Natural killer cell (primary cell): ENCODE data around the gene WRNIP1. TPM values are rescaled to one million over a fixed set of nuclear protein-coding genes. Genes with fewer than 3 reads are reported as not detected.

Experiments
- ATAC-seq, 3 donors: fragments of 150-1000 bp in 2 of 3; fragments of 200-7000 bp in 1 of 3; cut with Tn5 transposase; 1 replicate in 1 of 3; 2 replicates in 2 of 3; pipeline ENCODE4 v1.10.0; 2021; ENCODE audit warnings: mild to moderate bottlenecking in 2 of 3, moderate library complexity in 2 of 3
- DNase-seq, 2 donors: peaks; one replicate each; pipeline versions ENCODE4 v3.0.0 to v3.0.0-alpha.2; 2013 to 2021; ENCODE audit warnings: mixed read lengths in 1 of 2
- H3K27ac ChIP-seq: one replicate; pipeline ENCODE4 v1.5.1; 2013; ENCODE audit warnings: mild to moderate bottlenecking, low read length
- H3K27me3 ChIP-seq: one replicate; pipeline ENCODE4 v1.6.1; 2013; ENCODE audit warnings: low read length; ENCODE audit not compliant: control insufficient read depth, insufficient read depth
- H3K36me3 ChIP-seq: one replicate; pipeline ENCODE4 v1.6.1; 2013; ENCODE audit warnings: low read length; ENCODE audit not compliant: control insufficient read depth, insufficient read depth
- H3K4me1 ChIP-seq: one replicate; pipeline ENCODE4 v1.6.1; 2013; ENCODE audit warnings: low read length; ENCODE audit not compliant: control insufficient read depth, insufficient read depth
- H3K4me3 ChIP-seq: one replicate; pipeline ENCODE4 v1.5.1; 2013; ENCODE audit warnings: low read length
- H3K9me3 ChIP-seq: one replicate; pipeline ENCODE4 v1.6.1; 2013; ENCODE audit warnings: low read length; ENCODE audit not compliant: control insufficient read depth, insufficient read depth
- H3K27ac Mint-ChIP-seq, 2 donors: one replicate each; pipeline ENCODE4 v1.8.0; 2022; ENCODE audit warnings: mild to moderate bottlenecking in 2 of 2, mixed read lengths in 2 of 2, moderate library complexity in 1 of 2
- H3K27me3 Mint-ChIP-seq, 2 donors: one replicate each; pipeline ENCODE4 v1.8.0; 2022; ENCODE audit warnings: low read depth in 2 of 2, mixed read lengths in 2 of 2
- H3K36me3 Mint-ChIP-seq: one replicate; pipeline ENCODE4 v1.8.0; 2022; ENCODE audit warnings: mixed read lengths
- H3K4me1 Mint-ChIP-seq, 2 donors: one replicate each; pipeline ENCODE4 v1.8.0; 2022; ENCODE audit warnings: mixed read lengths in 2 of 2
- H3K4me3 Mint-ChIP-seq: one replicate; pipeline ENCODE4 v1.8.0; 2022; ENCODE audit warnings: mild to moderate bottlenecking, moderate library complexity, mixed read lengths
- H3K9me3 Mint-ChIP-seq, 2 donors: one replicate each; pipeline ENCODE4 v1.8.0; 2022; ENCODE audit warnings: mixed read lengths in 2 of 2
- WGBS: methylation state at CpG from one replicate; pipeline ENCODE4 v1.1.7; 2013; ENCODE audit warnings: missing lambda C conversion rate; ENCODE audit not compliant: insufficient coverage; 5-methylcytosine and 5-hydroxymethylcytosine counted together
- intact Hi-C: fragments of 100-400 bp; cut with micrococcal nuclease; formaldehyde crosslinking; loops from one replicate; pipeline ENCODE4 v1.14.2; 2022
- total RNA-seq, 4 donors: library from RNA; stranded (reverse); fragments of 120-200 nt in 1 of 4; gene quantifications; one replicate each; pipeline versions ENCODE4 v1.2.3 to v1.2.4, GENCODE V29; 2013 to 2022
- TF ChIP-seq, protein P1 (sequence below): fragments of 200-600 bp; IDR thresholded peaks from one replicate; pipeline ENCODE4 v1.8.0; 2022; ENCODE audit warnings: antibody characterized with exemption

Gene WRNIP1
- total RNA-seq, 3 donors from 2014 or later (not counting 1 experiment from before 2014, with no cell fraction given), result 27.9 to 34.8 (median 30.5) TPM

- intact Hi-C loops, result no loop called here
- H3K27me3 ChIP-seq, result no peaks in the 10 kb centered on the region
- H3K27ac Mint-ChIP-seq, result no peak overlapping the region
- no peak overlapping the region for H3K27ac ChIP-seq
- no peak overlapping the region for H3K4me3 Mint-ChIP-seq
- peaks cover 12% of the 10 kb centered on the region for H3K36me3 Mint-ChIP-seq
- peaks cover 5% of the 10 kb centered on the region for H3K36me3 ChIP-seq
- H3K4me1 ChIP-seq, result no peaks in the 10 kb centered on the region
- TF ChIP-seq, protein P1, sequence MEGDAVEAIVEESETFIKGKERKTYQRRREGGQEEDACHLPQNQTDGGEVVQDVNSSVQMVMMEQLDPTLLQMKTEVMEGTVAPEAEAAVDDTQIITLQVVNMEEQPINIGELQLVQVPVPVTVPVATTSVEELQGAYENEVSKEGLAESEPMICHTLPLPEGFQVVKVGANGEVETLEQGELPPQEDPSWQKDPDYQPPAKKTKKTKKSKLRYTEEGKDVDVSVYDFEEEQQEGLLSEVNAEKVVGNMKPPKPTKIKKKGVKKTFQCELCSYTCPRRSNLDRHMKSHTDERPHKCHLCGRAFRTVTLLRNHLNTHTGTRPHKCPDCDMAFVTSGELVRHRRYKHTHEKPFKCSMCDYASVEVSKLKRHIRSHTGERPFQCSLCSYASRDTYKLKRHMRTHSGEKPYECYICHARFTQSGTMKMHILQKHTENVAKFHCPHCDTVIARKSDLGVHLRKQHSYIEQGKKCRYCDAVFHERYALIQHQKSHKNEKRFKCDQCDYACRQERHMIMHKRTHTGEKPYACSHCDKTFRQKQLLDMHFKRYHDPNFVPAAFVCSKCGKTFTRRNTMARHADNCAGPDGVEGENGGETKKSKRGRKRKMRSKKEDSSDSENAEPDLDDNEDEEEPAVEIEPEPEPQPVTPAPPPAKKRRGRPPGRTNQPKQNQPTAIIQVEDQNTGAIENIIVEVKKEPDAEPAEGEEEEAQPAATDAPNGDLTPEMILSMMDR, result no peak
- no peaks in the 10 kb centered on the region for H3K27me3 Mint-ChIP-seq
- ATAC-seq (no peak), DNase-seq (no peak)
- peaks cover 15 to 20% of the 10 kb centered on the region in 2 donors for H3K4me1 Mint-ChIP-seq
- H3K4me3 ChIP-seq, result no peak overlapping the region
- no peaks in the 10 kb centered on the region for H3K9me3 ChIP-seq
- H3K9me3 Mint-ChIP-seq, result no peaks in the 10 kb centered on the region
- 94% methylated on average over 6 of the region's 6 CpGs for WGBS
These were observed 61.9 kb downstream of the WRNIP1 start for GRCh38 chr6:2827142-2827541.

GRCh38 chr6:2828629-2829028 lies 63.4 kb downstream of the WRNIP1 start:
- H3K27me3 ChIP-seq, result no peaks in the 10 kb centered on the region
- Mint-ChIP-seq H3K4me1 (peaks cover 16 to 20% of the 10 kb centered on the region in 2 donors), H3K27me3 (no peaks in the 10 kb centered on the region), H3K9me3 (no peaks in the 10 kb centered on the region), H3K36me3 (peaks cover 12% of the 10 kb centered on the region), H3K27ac (no peak overlapping the region), H3K4me3 (no peak overlapping the region)
- ATAC-seq (peak in 1 of 3 donors; percentile 40), DNase-seq (no peak)
- H3K36me3 ChIP-seq, result peaks cover 18% of the 10 kb centered on the region
- H3K27ac ChIP-seq, result no peak overlapping the region
- TF ChIP-seq, protein P1, result no peak
- 67% methylated on average over 4 of the region's 4 CpGs for WGBS
- H3K4me1 ChIP-seq, result no peaks in the 10 kb centered on the region
- H3K9me3 ChIP-seq, result no peaks in the 10 kb centered on the region
- H3K4me3 ChIP-seq, result no peak overlapping the region
- intact Hi-C loops, result no loop called here

DNA sequence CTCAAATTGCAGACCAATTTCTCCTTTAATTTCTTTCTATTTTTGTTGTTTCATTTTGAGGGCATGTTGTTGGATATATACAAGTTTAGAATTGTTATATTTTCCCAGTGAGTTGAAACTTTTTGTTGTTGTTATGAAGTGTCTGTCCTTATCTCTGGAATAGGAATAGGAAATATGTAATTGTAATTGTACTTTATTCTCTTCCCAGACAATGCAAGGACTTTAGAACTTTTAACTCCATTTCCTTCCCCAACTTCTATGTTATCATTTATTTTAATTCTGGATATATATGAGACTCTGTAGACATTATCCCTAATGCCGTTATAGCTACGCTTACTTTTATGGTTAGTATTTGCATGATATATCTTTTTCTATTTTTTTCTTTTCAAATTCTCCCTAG lies 64.1 kb downstream of the WRNIP1 start:
- no peaks in the 10 kb centered on the region for H3K27me3 ChIP-seq
- peaks cover 20 to 24% of the 10 kb centered on the region in 2 donors for H3K4me1 Mint-ChIP-seq
- ATAC-seq, result no peak
- TF ChIP-seq, protein P1, result no peak
- WGBS, result no CpG with 5 or more reads among the region's 2 CpGs
- no peak overlapping the region for H3K4me3 ChIP-seq
- H3K27me3 Mint-ChIP-seq, result no peaks in the 10 kb centered on the region
- peak overlapping the region; percentile 25 to 80 for H3K27ac Mint-ChIP-seq
- intact Hi-C loops, result no loop called here
- no peaks in the 10 kb centered on the region for H3K9me3 Mint-ChIP-seq
- no peak overlapping the region for H3K4me3 Mint-ChIP-seq
- H3K4me1 ChIP-seq, result no peaks in the 10 kb centered on the region
- no peak overlapping the region for H3K27ac ChIP-seq
- peaks cover 23% of the 10 kb centered on the region for H3K36me3 ChIP-seq
- DNase-seq, result no peak
- peaks cover 18% of the 10 kb centered on the region for H3K36me3 Mint-ChIP-seq
- H3K9me3 ChIP-seq, result no peaks in the 10 kb centered on the region

GRCh38 chr6:2830183-2830582 lies 65.0 kb downstream of the WRNIP1 start:
- peak overlapping the region in 1 of 2 donors; percentile 80 for H3K27ac Mint-ChIP-seq
- TF ChIP-seq, protein P1, result no peak
- Histone ChIP-seq H3K36me3 (peaks cover 32% of the 10 kb centered on the region), H3K27ac (no peak overlapping the region), H3K4me3 (no peak overlapping the region), H3K27me3 (no peaks in the 10 kb centered on the region), H3K9me3 (no peaks in the 10 kb centered on the region), H3K4me1 (no peaks in the 10 kb centered on the region)
- H3K9me3 Mint-ChIP-seq, result no peaks in the 10 kb centered on the region
- ATAC-seq (no peak), DNase-seq (no peak)
- intact Hi-C loops, result no loop called here
- H3K4me3 Mint-ChIP-seq, result no peak overlapping the region
- peaks cover 28% of the 10 kb centered on the region for H3K36me3 Mint-ChIP-seq
- H3K4me1 Mint-ChIP-seq, result peaks cover 26 to 33% of the 10 kb centered on the region in 2 donors
- WGBS, result 95% methylated on average over 3 of the region's 3 CpGs
- H3K27me3 Mint-ChIP-seq, result no peaks in the 10 kb centered on the region
